Measurements from ENCODE around the gene CYP4B1.

Gene CYP4B1

DNA sequence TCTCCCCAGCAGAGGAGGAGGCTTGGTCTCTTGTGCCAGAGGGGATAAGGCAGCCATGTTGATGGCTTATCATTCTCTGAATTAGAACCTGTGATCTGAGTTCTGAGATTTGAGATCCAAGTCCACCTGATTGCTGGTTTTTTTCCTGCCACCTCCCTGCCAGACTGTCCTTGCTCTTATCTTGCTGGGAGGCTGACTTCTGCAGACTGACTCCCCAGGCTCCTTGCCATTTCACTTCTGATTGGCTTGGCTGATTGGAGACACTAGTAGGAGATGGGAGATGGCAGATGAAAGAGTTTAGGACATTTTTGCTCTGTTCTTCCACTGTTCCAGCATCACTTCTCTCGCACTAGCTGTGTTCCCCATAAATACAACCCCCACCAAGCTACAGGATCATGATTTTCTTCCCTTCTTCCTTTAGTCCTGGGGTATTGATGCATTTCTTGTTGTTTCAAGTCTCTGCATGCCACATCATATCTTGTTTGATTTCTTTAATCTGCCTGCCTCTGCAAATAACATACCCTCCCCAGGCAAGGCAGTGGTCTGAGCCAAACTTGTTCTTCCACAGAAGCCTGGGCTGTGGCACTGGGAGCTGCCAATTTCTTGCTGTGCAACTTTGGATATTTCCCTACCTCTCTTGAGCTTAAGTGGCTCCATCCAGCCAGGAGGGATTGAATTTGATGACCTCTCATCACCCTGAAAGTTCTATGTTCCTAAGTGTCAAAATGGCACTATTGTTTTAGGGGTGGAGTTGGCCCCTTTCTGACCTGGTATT, 963 bp upstream of the CYP4B1 start:
- no peak for DNase-seq (ENCODE audit: low spot score)

DNA sequence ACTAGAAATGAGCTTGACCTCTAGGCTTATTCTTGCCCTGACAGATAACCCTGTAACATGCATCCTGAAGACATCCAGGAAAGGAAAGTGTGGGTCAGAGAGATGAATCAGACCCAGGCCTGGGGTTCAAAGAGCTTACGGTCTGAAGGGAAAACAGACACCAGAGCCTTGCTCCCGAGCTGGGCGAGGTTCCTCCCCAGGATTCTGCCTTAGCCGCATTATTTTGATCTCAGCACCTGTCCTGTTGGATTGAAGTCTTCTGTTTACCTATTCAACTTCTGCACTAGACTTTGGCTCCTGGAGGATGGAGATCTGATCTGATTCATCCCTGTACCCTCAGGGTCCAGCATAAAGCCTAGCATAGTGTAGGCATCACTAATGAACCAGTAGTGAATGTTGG, 1.9 kb downstream of the CYP4B1 start:
- DNase-seq (ENCODE audit: low spot score), result no peak

DNA sequence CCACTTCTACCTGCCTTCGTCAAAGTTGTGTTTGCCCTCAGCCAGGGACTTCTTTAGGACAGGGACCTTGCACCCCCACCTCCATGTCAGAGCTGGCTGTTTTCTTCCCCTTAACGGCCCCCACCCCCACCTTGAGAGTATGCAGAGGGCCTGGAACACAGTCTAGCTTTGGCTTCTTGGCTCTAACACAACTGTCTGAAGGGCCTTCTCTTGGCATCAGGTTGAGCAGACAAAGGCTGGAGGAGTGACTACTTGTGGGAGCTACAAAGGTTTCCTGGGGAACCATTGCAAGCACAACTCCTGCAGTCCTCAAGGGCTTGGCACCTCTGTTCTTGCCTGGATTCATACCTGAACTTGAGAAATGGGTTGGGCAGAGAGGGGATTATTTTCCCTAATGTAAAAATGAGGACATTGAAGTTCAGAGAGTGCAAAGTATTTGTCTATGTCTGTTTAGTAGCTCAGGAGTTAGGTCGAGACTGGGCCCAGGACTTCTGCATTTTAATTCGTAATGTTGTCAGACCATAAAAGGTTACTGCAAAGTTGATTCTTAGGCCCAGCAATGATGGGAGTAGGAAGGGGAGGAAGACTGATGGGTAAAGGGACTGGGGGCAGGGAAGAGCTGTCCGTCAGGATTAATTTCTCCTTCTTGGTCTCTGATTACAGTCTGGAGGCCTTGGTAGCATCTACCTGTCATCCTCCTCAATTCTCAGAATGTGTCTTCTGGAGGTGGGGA, 2.6 kb downstream of the CYP4B1 start:
- DNase-seq (ENCODE audit: low spot score), result no peak

DNA sequence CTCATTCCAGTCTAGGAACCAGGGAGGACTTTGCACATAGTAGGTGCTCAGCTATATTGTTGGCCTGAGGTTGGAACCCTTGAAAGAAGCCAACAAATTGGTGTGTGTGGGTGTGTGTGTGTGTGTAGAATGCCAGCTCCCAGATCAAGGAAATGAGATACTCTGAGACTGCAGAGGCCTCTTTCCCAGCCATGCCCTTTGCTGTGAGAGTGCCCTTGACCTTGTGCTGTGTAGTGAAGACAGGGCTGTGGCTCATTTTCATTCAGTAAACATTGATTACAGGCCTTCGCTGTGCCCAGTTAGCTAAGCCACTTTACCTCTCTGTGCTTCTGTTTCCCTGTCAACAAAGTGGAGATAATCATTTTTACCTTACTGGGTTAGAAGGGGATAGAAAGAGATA, 3.2 kb downstream of the CYP4B1 start:
- DNase-seq (ENCODE audit: low spot score), result no peak

DNA sequence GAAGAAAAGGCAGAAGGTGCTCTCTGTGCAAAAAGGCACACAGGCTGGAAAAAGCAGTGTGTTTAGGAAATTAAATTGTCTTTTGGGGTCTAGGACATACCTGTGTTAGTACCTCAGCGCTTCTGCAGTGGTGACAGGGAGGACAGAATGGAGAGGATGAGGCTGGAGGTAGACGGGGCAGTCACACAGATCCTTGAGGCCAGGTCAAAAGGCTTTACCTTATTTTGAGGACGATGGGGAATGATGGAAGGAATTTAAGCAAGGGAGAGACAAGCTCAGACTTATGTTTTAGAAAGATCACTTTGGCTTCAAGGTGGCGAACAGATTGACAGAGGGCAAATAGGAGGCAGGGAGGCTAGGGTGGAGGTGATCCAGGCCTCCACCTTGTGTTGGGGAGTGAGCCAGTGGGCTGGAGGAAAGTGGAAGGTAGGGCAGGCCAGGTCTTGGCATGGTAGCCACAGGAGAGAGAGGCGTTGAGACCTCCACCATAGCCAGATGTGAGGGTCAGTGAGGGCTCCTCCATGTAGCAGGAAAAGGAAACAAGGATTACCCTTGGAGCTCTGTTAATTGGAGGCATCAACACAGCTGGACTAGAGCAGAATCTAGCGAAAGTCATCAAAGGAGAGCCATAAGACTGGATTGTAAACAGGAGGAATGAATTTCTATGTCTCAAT, 4.2 kb downstream of the CYP4B1 start:
- no peak for DNase-seq (ENCODE audit: low spot score)

DNA sequence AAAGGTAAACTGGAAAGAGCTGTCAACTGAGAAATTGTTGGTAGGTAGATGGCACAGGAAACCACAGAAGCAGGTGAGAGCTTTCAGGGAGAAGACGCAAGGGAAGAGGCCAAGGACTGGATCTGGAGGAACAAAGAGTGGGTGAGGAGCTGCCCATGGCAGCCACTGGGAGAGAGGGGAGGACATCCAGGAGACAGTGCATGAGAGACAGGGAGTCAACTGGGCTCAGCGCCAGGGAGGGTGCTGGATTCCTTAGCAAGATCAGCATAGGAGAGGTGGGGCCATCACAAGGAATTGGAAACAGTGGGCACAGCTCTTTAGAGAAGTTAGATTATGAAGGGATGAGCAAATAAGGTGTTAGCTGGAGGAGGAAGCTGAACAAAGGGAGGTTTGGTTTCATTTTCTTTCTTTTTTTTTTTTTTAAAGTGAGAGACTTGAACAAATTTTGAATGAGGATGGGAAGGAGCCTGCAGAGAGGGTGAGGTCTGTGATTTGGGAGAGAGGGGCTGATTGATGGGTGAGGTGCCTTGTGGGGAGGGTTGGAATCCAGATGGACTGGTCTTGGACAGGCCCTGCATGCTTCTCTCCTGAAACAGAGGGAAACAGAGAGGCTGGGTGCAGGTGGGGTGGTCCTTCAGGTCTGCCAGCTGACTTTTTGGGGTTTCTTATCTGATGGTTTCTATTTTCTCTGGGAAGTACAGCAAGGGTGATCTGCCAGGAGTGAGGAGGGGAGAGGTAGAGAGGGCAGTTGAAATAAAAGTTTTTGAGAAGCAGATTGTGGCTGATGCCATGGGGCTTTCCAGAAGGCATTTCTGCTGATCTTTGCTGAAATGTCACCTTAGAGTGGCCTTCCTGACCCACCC, 5.4 kb downstream of the CYP4B1 start:
- DNase-seq (ENCODE audit: low spot score), result no peak

DNA sequence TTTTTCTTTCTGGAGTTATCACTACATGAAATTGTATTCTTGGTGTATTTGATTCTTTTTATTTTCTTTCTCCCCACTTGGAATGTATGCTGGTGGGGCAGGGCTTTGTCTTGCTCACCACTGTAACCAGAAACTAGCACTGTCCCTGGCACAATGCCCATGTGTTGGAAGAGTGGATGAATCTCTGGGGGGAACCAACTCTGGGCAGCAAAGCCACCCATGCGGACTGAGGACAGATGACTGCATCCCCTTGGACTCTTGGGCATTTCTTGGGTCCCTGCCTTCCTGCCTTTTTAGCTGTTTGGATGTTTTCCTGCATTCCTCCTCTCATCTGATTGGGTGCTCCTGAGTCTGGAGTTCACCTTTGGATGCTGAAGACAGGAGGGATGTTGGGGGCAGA, 6.1 kb downstream of the CYP4B1 start:
- no peak for DNase-seq (ENCODE audit: low spot score)

DNA sequence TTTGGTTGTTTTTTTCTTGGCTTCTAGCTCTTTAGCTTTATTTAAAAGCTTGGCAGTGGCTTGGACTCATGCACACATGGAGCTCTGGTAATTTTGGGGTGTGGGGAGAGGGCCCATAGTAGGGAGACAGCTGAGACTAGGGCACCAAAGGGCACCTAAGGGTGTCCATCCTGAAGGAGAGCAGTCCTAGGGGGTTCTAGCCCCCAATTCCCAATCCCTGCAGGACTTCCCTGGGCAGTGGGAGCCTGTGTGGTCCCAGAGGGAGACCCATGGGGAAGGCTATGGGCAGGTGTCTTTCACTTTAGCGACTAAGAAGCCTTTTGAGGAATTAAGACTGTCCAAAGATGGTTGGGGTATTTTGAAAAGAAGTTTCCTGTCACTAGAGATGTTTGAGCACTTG, 6.9 kb downstream of the CYP4B1 start:
- DNase-seq (ENCODE audit: low spot score), result no peak

DNA sequence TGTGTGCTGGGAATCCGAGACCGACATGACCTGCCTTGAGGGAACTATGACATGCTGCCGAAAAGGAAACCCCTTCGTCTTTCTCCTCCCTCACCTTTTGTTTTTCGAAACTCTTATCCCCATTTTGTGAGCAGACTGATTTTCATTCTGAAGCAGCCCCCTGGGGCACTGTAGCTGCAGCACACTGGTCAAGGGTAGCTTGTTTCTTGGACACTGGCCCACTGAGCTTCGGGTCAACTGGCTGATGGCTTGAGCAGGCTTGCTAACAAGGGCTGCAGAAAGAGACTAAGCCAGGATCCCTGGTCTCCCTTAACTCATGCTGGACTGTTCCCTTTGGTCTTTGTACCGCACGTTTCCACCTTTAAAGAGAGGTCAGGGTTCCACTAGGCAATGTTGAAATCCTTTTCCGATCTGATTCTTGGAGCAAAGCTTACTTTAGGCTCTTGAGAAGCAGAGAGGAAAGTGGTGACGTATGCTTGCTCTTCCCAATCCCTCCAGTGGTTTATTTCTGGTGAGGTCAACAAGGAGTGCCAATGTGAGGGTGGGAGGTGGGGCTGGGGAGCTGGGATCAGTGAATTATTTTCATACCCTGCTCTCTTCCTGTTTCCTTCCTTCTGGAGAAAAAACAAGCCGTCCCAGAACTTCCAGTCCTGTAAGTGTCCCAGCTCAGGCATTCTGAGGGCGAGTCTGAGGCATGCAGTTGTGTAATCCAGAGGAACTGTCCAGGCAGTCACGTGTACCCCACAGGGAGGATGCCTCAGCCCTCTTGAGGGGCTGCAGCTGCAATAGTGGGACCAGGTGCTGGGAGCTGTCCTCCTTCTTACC, 7.6 kb downstream of the CYP4B1 start:
- no peak for DNase-seq (ENCODE audit: low spot score)

DNA sequence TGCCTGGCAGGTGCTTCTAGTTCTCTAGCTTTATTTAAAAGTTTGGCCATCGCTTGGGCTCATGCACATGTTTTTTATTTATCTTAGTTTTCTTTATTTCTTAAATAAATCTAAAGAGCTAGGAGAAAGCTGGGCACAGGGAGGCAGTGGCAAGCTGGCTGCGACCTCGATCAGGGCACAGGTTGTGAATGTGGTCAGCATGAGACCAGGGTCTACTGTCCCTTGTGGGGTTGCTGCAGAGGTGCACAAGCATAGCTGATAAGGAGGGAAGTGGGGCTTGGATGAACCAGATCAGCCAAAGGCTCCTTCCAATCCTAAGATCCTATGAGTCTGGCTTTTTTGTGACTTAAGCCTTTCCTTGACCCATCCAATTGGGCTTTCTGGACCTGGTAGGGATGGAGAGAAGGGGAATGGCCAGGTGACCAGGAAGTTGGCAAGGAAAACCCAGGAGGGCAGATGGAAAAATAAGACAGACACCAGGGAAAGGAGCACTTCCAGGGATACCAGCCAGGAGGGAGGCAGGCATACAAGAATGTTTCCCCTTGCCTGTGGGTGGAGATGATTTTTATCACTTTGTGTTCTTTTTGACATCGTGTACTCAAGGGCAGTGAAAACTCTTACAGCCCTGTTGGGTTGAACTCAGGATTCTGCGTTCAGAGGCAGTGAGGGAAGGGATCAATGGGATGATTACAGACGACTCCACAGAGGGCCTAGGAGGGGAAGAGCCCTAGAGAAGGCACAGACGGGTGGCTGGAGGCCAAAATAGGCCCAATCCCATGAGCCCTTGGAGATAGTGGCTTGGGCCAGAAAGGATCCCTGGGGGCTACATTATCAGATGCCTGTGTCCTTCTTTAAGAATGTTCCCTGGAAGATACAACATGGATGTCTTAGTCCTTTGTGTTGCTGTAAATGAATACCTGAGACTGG, 8.5 kb downstream of the CYP4B1 start:
- no peak for DNase-seq (ENCODE audit: low spot score)

DNA sequence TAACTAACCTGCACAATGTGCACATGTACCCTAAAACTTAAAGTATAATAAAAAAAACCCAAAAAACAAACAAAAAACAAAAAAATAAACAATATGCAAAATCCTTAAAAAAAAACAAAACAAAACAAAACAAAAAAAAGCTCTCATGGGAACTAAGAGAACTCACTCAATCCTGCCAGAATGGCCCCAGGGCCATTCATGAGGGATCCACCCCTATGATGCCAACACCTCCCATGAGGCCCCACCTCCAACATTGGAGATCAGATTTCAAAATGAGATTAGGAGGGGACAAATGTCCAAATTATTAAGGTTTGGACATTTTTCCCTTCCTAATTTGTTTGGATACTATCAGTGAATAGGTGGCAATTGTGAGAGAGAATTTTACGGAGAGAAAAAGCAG, 10.2 kb downstream of the CYP4B1 start:
- no peak for DNase-seq (ENCODE audit: low spot score)

DNA sequence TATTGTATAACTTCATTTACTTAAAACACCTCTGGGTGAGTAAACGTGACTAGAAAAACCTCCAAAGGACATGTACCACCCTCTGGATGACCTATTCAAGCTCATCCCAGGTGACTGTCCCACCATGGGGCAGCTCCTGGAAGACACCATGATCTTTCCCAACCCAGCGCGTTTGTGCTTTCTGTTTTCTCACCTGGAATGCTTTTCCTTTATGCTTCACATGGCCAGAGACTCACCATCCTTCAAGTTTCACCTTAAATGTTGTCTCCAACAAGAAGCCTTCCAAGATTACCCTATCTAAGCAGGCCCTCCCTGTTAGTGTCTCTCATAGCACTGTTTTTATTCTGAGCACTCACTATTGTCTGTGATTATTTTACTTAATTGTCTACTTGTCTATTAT, 11.1 kb downstream of the CYP4B1 start:
- DNase-seq (ENCODE audit: low spot score), result no peak

DNA sequence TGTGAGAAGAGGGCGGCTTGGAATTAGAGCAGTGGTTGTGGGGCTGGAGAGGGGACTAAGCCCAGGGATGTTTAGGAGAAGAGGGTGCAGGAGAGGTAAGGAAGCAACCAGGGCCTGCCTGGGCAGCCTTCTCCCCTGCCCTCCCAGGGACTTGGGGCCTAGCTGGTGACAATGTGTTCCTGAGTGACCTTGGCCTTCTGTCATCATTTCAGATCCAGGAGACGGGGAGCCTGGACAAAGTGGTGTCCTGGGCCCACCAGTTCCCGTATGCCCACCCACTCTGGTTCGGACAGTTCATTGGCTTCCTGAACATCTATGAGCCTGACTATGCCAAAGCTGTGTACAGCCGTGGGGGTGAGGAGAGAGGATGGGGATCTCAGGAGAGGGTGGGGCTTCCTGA, 11.8 kb downstream of the CYP4B1 start:
- no peak for DNase-seq (ENCODE audit: low spot score)

DNA sequence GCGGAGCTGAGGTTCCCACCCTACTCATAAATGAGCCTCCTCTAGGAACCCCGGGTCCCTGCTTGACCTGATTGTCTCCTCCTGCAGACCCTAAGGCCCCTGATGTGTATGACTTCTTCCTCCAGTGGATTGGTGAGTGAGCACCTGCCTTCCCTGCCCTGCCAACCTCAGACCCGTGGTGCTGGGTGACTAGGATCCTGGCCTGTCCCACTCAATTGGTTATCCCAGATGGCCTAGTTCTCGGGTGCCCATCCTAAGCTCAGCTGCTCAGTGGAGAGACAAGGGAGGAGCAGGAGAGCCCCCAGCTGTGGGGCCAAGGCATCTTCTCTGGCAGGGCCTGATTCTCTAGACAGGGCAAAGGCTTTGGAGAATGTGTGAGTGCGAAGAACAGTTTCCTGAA, 12.2 kb downstream of the CYP4B1 start:
- DNase-seq (ENCODE audit: low spot score), result no peak

DNA sequence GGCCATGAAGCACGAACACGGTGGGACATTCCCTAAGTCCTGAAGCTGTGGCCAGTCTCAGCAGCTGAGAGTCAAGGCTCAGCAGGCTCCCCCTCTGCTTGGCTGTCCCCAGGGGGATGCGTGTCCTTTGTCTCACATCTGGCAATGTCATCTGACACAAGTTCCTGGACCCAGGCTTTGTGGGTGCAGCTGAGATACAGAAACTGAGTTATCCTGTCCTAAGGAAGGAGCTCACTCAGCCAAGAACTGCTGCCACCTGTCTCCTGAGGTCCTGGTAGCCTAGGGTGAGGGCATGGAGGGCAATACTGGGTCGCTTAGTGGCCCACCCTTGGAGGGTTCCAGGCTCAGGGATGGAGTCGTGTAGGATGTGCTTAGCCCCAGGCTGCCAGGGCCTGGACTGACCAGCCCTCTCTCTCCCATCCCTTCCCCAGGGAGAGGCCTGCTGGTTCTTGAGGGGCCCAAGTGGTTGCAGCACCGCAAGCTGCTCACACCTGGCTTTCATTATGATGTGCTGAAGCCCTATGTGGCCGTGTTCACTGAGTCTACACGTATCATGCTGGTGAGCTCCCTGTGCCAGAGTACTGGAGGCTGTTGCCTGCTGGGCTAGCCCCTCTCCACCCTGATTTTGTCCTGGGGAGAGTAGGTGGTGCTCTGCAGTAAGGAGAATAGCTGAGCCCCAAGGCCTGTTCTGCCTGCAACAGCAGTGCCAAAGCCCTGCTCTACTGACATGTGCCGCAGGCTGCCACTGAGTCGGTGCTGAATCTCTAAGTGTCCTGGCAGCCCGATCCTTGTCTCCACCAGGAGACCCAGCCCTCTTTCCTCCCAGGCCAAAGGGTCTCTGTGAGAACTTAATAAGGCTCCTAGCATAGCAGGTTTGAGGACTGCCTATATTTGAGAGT, 13.5 kb downstream of the CYP4B1 start:
- DNase-seq (ENCODE audit: low spot score), result no peak

DNA sequence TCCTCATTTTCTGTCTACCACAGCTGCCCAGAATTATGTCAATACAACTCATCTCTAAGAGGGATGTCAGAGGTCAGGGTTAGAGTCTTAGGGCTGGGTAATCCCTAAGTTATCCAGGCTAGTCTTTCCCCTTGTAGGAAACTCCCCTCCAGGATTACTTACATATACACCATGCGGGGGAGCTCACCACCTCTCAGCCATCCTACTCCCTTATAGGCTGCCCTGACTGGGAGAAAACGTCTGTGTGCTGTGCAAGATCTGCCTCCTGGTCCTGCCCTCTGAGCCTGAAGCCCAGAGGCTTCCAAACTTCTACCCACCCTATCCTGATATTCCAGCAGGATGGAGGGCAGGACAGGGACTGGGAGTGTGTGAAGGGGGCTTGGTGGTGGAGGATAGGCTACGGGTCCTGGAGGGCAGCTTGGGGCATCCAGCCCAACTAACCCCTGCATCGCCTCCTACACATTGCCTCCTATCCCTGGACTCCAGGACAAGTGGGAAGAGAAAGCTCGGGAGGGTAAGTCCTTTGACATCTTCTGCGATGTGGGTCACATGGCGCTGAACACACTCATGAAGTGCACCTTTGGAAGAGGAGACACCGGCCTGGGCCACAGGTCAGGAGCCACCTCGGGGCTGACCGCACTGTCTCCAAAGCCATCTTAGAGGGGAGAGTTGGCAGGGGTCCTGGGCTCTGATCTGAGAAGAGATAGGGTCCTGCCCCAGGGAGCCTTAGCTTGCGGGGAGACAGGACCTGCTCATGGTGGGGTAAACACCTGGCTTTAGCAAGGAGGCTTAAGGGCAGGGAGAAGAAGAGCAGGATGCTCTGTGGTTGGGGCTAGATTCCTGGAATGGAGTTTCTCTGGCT, 14.4 kb downstream of the CYP4B1 start:
- DNase-seq (ENCODE audit: low spot score), result no peak

DNA sequence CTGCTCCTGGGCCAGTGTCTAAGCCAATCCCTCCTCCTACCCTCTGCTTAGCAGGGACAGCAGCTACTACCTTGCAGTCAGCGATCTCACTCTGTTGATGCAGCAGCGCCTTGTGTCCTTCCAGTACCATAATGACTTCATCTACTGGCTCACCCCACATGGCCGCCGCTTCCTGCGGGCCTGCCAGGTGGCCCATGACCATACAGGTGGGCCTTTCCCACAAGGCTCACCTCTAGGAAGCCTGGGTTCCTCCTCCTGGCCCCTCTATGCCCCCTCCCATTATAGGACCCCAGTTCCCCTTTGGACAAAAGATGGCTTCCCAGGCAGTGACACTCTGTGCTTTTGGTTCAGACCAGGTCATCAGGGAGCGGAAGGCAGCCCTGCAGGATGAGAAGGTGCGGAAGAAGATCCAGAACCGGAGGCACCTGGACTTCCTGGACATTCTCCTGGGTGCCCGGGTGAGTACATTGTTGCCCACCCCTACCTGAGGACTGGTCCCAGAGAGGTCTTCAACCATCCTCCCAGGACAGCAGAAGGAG, 15.1 kb downstream of the CYP4B1 start:
- no peak for DNase-seq (ENCODE audit: low spot score)

DNA sequence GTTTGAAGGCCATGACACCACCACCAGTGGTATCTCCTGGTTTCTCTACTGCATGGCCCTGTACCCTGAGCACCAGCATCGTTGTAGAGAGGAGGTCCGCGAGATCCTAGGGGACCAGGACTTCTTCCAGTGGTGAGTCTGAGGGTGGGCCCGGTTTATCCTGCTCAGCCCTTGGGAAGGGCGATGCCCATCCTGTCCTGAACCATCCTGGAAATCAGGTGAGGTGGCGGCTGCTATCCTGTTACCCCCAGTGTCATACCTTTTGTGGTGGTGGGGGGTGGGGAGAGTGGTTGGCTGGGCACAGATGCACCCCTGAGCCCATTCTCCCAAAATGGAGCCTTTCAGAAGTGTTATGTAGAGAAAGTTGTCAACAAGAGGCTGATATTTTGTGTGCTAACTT, 16.3 kb downstream of the CYP4B1 start:
- no peak for DNase-seq (ENCODE audit: low spot score)
